HEK293 (cell line): ENCODE measurements around the gene XG.

Experiments used
- CTCF ChIA-PET: fragments of 350-600 bp; formaldehyde crosslinking; extraction: SDS; loops from one replicate; lab custom pipeline; 2021; ENCODE audit warnings: antibody characterized with exemption; lab: Yijun Ruan, JAX
- POLR2A ChIA-PET: fragments of 300-600 bp; formaldehyde crosslinking; extraction: SDS; loops from one replicate; lab custom pipeline; 2020; ENCODE audit warnings: antibody characterized with exemption, inconsistent platforms; lab: Yijun Ruan, JAX
- H3K27ac ChIP-seq: fragments of 200-500 bp; sonication (Bioruptor generic); 2 replicates; pipeline ENCODE4 v1.5.1; 2014; ENCODE audit warnings: low read depth, low read length, control low read depth, inconsistent platforms; ENCODE audit errors: extremely low read depth
- H3K36me3 ChIP-seq, 2 experiments: fragments of 200-500 bp in 1 of 2; sonication (Bioruptor generic) in 1 of 2; 1 replicate in 1 of 2; 2 replicates in 1 of 2; pipeline ENCODE4 v1.5.1; 2014 to 2017; ENCODE audit warnings: inconsistent platforms in 2 of 2, low read length in 2 of 2; ENCODE audit not compliant: control insufficient read depth in 2 of 2, insufficient read depth in 1 of 2
- H3K4me1 ChIP-seq: fragments of 200-500 bp; sonication (Bioruptor generic); 2 replicates; pipeline ENCODE4 v1.5.1; 2014; ENCODE audit warnings: mild to moderate bottlenecking, low read length, inconsistent platforms; ENCODE audit not compliant: control insufficient read depth, insufficient read depth
- H3K4me3 ChIP-seq: 2 replicates; pipeline ENCODE4 v1.5.1; 2011; ENCODE audit warnings: low read depth, mild to moderate bottlenecking, control low read depth, low read length, moderate library complexity
- H3K9me3 ChIP-seq: fragments of 200-500 bp; sonication (Bioruptor generic); 2 replicates; pipeline ENCODE4 v1.5.1; 2014; ENCODE audit warnings: low read depth, low read length, inconsistent platforms; ENCODE audit not compliant: control insufficient read depth, insufficient read depth
- BCL11A ChIP-seq: fragments of 450-650 bp; formaldehyde crosslinking; IDR thresholded peaks from 2 replicates; pipeline ENCODE4 v1.5.1; 2016; ENCODE audit warnings: low read depth, missing biosample characterization, missing genetic modification characterization
- GLIS1 ChIP-seq: fragments of 450-650 bp; formaldehyde crosslinking; IDR thresholded peaks from 2 replicates; pipeline ENCODE4 v1.5.1; 2016; ENCODE audit warnings: missing biosample characterization, missing genetic modification characterization
- KLF1 ChIP-seq: fragments of 450-650 bp; formaldehyde crosslinking; IDR thresholded peaks from 2 replicates; pipeline ENCODE4 v1.5.1; 2016; ENCODE audit warnings: missing biosample characterization, missing genetic modification characterization
- OVOL3 ChIP-seq: fragments of 450-650 bp; formaldehyde crosslinking; IDR thresholded peaks from 2 replicates; pipeline ENCODE4 v1.5.1; 2016; ENCODE audit warnings: missing biosample characterization, missing genetic modification characterization
- SP3 ChIP-seq: fragments of 450-650 bp; formaldehyde crosslinking; IDR thresholded peaks from 2 replicates; pipeline ENCODE4 v1.5.1; 2016; ENCODE audit warnings: missing biosample characterization, missing genetic modification characterization
- TCF7L2 ChIP-seq: IDR thresholded peaks from 2 replicates; pipeline ENCODE4 v1.6.1; 2011; ENCODE audit warnings: low read depth, mild to moderate bottlenecking, inconsistent platforms, low read length, moderate library complexity, borderline replicate concordance
- ZBTB48 ChIP-seq: fragments of 450-650 bp; formaldehyde crosslinking; IDR thresholded peaks from 2 replicates; pipeline ENCODE4 v1.5.1; 2016; ENCODE audit warnings: missing biosample characterization, missing genetic modification characterization
- ZNF114 ChIP-seq: fragments of 450-650 bp; formaldehyde crosslinking; IDR thresholded peaks from 2 replicates; pipeline ENCODE4 v1.5.0; 2017; ENCODE audit warnings: missing biosample characterization, missing genetic modification characterization
- ZNF132 ChIP-seq: fragments of 450-650 bp; formaldehyde crosslinking; IDR thresholded peaks from 2 replicates; pipeline ENCODE4 v1.5.1; 2017; ENCODE audit warnings: missing biosample characterization, missing genetic modification characterization, borderline replicate concordance
- ZNF23 ChIP-seq: fragments of 450-650 bp; formaldehyde crosslinking; IDR thresholded peaks from 2 replicates; pipeline ENCODE4 v1.5.1; 2016; ENCODE audit warnings: missing biosample characterization, missing genetic modification characterization, borderline replicate concordance
- ZNF350 ChIP-seq: fragments of 450-650 bp; formaldehyde crosslinking; IDR thresholded peaks from 2 replicates; pipeline ENCODE4 v1.5.0; 2017; ENCODE audit warnings: missing biosample characterization, mild to moderate bottlenecking, missing genetic modification characterization
- ZNF544 ChIP-seq: fragments of 450-650 bp; formaldehyde crosslinking; IDR thresholded peaks from 2 replicates; pipeline ENCODE4 v1.5.0; 2017; ENCODE audit warnings: missing biosample characterization, missing genetic modification characterization
- ZNF596 ChIP-seq: fragments of 450-650 bp; IDR thresholded peaks from 2 replicates; pipeline ENCODE4 v1.5.0; 2018; ENCODE audit warnings: missing biosample characterization, mild to moderate bottlenecking, missing genetic modification characterization, moderate library complexity
- ZNF610 ChIP-seq: fragments of 450-650 bp; formaldehyde crosslinking; IDR thresholded peaks from 2 replicates; pipeline ENCODE4 v1.5.1; 2016; ENCODE audit warnings: missing biosample characterization, missing genetic modification characterization, borderline replicate concordance
- ZNF624 ChIP-seq: fragments of 450-650 bp; formaldehyde crosslinking; IDR thresholded peaks from 2 replicates; pipeline ENCODE4 v1.5.1; 2017; ENCODE audit warnings: missing biosample characterization, missing genetic modification characterization
- ZNF629 ChIP-seq: fragments of 450-650 bp; formaldehyde crosslinking; IDR thresholded peaks from 2 replicates; pipeline ENCODE4 v1.5.1; 2017; ENCODE audit warnings: missing biosample characterization, missing genetic modification characterization
- ZSCAN16 ChIP-seq: fragments of 450-650 bp; formaldehyde crosslinking; IDR thresholded peaks from 2 replicates; pipeline ENCODE4 v1.5.1; 2016; ENCODE audit warnings: missing biosample characterization, missing genetic modification characterization
- TF ChIP-seq, protein P1 (sequence below): fragments of 450-650 bp; formaldehyde crosslinking; IDR thresholded peaks from 2 replicates; pipeline ENCODE4 v1.5.1; 2016; ENCODE audit warnings: missing biosample characterization, missing genetic modification characterization, borderline replicate concordance
- TF ChIP-seq, protein P2 (sequence below): fragments of 450-650 bp; formaldehyde crosslinking; IDR thresholded peaks from 2 replicates; pipeline ENCODE4 v1.5.1; 2016; ENCODE audit warnings: missing biosample characterization, missing genetic modification characterization
- TF ChIP-seq, protein P3 (sequence below): fragments of 450-650 bp; formaldehyde crosslinking; IDR thresholded peaks from 2 replicates; pipeline ENCODE4 v1.5.1; 2016; ENCODE audit warnings: missing biosample characterization, missing genetic modification characterization, low read depth
- TF ChIP-seq, protein P4 (sequence below): fragments of 450-650 bp; formaldehyde crosslinking; IDR thresholded peaks from 2 replicates; pipeline ENCODE4 v1.5.1; 2017; ENCODE audit warnings: missing biosample characterization, missing genetic modification characterization
- TF ChIP-seq, protein P5 (sequence below): fragments of 450-650 bp; formaldehyde crosslinking; IDR thresholded peaks from 2 replicates; pipeline ENCODE4 v1.5.1; 2016; ENCODE audit warnings: missing biosample characterization, missing genetic modification characterization, borderline replicate concordance

The XG gene

DNA sequence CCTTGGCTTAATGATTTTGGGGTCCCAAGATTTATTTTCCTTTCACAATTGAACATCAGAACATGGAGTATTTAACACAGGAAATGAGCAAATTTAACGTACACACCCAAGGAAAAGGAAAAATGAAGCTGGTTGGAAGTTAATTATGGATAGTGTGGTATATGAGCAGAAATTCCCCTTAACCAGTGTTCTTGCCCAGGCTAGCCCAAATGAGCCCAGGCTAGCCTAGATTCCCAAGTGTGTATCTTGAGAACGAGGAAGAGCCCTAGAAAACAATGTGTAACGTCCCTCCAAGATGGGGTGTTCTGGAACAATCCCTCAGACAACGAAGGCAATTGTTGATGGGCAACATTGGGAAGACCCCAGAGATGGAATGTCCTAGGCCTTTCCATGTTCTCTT, 33.7 kb downstream of the XG start:
- H3K36me3 ChIP-seq: no peaks in the 10 kb centered on the region
- no peak overlapping the region for H3K4me3 ChIP-seq
- no peaks in the 10 kb centered on the region for H3K9me3 ChIP-seq
- CTCF ChIA-PET: no interaction called here
- no peak overlapping the region for H3K27ac ChIP-seq
- no peaks in the 10 kb centered on the region for H3K4me1 ChIP-seq
- TF ChIP-seq ZBTB48 (tag by site-specific recombination) (no peak), ZSCAN16 (tag by site-specific recombination) (no peak)
- POLR2A ChIA-PET: no interaction called here

DNA sequence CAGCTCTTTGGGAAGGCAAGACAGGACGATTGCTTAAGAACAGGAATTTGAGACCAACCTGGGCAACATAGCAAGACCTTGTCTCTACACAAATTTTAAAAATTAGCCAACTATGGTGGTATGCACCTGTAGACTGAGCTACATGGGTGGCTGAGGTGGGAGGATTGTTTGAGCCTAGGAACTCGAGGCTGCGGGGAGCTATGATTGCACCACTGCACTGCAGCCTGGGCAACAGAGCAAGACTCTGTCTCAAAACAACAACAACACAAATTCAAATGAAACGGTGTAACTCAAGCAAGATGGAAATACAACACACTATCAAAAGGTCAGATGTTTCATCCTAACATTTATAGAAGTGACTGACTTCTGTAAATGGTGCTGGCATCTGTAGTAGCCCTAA, 37.1 kb downstream of the XG start:
- H3K36me3 ChIP-seq: no peaks in the 10 kb centered on the region
- CTCF ChIA-PET: no interaction called here
- no peaks in the 10 kb centered on the region for H3K4me1 ChIP-seq
- H3K27ac ChIP-seq: no peak overlapping the region
- H3K4me3 ChIP-seq: no peak overlapping the region
- POLR2A ChIA-PET: no interaction called here
- TF ChIP-seq ZNF610 (tag by site-specific recombination) (no peak), GLIS1 (no peak), ZNF629 (tag by site-specific recombination) (no peak), SP3 (tag by site-specific recombination) (no peak), BCL11A (tag by site-specific recombination) (no peak), KLF1 (tag by site-specific recombination) (no peak), ZNF350 (no peak), ZNF114 (tag by site-specific recombination) (no peak), ZNF624 (tag by site-specific recombination) (no peak), TCF7L2 (no peak), ZNF132 (no peak), ZNF544 (no peak), ZNF596 (tag by site-specific recombination) (no peak), OVOL3 (tag by site-specific recombination) (no peak), ZNF23 (no peak)
- TF ChIP-seq, protein P1, sequence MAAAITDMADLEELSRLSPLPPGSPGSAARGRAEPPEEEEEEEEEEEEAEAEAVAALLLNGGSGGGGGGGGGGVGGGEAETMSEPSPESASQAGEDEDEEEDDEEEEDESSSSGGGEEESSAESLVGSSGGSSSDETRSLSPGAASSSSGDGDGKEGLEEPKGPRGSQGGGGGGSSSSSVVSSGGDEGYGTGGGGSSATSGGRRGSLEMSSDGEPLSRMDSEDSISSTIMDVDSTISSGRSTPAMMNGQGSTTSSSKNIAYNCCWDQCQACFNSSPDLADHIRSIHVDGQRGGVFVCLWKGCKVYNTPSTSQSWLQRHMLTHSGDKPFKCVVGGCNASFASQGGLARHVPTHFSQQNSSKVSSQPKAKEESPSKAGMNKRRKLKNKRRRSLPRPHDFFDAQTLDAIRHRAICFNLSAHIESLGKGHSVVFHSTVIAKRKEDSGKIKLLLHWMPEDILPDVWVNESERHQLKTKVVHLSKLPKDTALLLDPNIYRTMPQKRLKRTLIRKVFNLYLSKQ (tag by site-specific recombination): no peak
- TF ChIP-seq, protein P2, sequence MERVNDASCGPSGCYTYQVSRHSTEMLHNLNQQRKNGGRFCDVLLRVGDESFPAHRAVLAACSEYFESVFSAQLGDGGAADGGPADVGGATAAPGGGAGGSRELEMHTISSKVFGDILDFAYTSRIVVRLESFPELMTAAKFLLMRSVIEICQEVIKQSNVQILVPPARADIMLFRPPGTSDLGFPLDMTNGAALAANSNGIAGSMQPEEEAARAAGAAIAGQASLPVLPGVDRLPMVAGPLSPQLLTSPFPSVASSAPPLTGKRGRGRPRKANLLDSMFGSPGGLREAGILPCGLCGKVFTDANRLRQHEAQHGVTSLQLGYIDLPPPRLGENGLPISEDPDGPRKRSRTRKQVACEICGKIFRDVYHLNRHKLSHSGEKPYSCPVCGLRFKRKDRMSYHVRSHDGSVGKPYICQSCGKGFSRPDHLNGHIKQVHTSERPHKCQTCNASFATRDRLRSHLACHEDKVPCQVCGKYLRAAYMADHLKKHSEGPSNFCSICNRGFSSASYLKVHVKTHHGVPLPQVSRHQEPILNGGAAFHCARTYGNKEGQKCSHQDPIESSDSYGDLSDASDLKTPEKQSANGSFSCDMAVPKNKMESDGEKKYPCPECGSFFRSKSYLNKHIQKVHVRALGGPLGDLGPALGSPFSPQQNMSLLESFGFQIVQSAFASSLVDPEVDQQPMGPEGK (tag by site-specific recombination): no peak
- TF ChIP-seq, protein P3, sequence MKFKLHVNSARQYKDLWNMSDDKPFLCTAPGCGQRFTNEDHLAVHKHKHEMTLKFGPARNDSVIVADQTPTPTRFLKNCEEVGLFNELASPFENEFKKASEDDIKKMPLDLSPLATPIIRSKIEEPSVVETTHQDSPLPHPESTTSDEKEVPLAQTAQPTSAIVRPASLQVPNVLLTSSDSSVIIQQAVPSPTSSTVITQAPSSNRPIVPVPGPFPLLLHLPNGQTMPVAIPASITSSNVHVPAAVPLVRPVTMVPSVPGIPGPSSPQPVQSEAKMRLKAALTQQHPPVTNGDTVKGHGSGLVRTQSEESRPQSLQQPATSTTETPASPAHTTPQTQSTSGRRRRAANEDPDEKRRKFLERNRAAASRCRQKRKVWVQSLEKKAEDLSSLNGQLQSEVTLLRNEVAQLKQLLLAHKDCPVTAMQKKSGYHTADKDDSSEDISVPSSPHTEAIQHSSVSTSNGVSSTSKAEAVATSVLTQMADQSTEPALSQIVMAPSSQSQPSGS: no peak
- TF ChIP-seq, protein P4, sequence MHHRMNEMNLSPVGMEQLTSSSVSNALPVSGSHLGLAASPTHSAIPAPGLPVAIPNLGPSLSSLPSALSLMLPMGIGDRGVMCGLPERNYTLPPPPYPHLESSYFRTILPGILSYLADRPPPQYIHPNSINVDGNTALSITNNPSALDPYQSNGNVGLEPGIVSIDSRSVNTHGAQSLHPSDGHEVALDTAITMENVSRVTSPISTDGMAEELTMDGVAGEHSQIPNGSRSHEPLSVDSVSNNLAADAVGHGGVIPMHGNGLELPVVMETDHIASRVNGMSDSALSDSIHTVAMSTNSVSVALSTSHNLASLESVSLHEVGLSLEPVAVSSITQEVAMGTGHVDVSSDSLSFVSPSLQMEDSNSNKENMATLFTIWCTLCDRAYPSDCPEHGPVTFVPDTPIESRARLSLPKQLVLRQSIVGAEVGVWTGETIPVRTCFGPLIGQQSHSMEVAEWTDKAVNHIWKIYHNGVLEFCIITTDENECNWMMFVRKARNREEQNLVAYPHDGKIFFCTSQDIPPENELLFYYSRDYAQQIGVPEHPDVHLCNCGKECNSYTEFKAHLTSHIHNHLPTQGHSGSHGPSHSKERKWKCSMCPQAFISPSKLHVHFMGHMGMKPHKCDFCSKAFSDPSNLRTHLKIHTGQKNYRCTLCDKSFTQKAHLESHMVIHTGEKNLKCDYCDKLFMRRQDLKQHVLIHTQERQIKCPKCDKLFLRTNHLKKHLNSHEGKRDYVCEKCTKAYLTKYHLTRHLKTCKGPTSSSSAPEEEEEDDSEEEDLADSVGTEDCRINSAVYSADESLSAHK (tag by site-specific recombination): no peak
- TF ChIP-seq, protein P5, sequence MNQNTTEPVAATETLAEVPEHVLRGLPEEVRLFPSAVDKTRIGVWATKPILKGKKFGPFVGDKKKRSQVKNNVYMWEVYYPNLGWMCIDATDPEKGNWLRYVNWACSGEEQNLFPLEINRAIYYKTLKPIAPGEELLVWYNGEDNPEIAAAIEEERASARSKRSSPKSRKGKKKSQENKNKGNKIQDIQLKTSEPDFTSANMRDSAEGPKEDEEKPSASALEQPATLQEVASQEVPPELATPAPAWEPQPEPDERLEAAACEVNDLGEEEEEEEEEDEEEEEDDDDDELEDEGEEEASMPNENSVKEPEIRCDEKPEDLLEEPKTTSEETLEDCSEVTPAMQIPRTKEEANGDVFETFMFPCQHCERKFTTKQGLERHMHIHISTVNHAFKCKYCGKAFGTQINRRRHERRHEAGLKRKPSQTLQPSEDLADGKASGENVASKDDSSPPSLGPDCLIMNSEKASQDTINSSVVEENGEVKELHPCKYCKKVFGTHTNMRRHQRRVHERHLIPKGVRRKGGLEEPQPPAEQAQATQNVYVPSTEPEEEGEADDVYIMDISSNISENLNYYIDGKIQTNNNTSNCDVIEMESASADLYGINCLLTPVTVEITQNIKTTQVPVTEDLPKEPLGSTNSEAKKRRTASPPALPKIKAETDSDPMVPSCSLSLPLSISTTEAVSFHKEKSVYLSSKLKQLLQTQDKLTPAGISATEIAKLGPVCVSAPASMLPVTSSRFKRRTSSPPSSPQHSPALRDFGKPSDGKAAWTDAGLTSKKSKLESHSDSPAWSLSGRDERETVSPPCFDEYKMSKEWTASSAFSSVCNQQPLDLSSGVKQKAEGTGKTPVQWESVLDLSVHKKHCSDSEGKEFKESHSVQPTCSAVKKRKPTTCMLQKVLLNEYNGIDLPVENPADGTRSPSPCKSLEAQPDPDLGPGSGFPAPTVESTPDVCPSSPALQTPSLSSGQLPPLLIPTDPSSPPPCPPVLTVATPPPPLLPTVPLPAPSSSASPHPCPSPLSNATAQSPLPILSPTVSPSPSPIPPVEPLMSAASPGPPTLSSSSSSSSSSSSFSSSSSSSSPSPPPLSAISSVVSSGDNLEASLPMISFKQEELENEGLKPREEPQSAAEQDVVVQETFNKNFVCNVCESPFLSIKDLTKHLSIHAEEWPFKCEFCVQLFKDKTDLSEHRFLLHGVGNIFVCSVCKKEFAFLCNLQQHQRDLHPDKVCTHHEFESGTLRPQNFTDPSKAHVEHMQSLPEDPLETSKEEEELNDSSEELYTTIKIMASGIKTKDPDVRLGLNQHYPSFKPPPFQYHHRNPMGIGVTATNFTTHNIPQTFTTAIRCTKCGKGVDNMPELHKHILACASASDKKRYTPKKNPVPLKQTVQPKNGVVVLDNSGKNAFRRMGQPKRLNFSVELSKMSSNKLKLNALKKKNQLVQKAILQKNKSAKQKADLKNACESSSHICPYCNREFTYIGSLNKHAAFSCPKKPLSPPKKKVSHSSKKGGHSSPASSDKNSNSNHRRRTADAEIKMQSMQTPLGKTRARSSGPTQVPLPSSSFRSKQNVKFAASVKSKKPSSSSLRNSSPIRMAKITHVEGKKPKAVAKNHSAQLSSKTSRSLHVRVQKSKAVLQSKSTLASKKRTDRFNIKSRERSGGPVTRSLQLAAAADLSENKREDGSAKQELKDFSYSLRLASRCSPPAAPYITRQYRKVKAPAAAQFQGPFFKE (tag by site-specific recombination): no peak
- H3K9me3 ChIP-seq: no peaks in the 10 kb centered on the region
